Keratinocyte (primary cell): ENCODE measurements around the gene CTNNA3.

Source experiments
- EZH2 ChIP-seq: IDR thresholded peaks from one replicate; pipeline ENCODE4 v1.6.1; 2012; ENCODE audit warnings: inconsistent platforms, mild to moderate bottlenecking, low read length, moderate library complexity
- TF ChIP-seq, protein P1 (sequence below), 3 experiments: IDR thresholded peaks in 1 of 3; conservative IDR thresholded peaks in 1 of 3; optimal IDR thresholded peaks in 1 of 3; 2 replicates in 2 of 3; 3 replicates in 1 of 3; pipeline versions ENCODE3 to v1.5.1; 2011; ENCODE audit warnings: low read length in 3 of 3, mild to moderate bottlenecking in 3 of 3, moderate library complexity in 2 of 3, control low read depth in 1 of 3, inconsistent platforms in 1 of 3; ENCODE audit not compliant: insufficient read depth in 2 of 3; ENCODE audit errors: extremely low read depth in 1 of 3

DNA sequence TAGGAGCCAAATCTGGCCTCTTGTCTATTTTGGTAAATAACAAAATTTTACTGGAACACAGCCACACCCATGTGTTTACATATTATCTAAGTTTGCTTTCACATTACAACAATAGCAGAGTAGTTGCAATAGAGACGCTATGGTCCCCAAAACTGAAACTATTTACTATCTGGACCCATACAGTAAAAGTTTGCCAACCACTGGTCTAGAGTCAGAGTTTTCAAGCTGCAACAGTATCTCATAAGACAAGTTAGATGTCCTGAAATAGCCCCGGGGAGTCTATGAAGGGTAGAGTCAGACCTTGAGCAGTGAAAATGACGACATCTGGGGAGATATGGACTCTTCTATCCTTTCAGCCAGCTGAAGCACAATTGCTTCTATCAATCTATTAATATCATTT is 74.2 kb downstream of the CTNNA3 start:
- TF ChIP-seq, protein P1, sequence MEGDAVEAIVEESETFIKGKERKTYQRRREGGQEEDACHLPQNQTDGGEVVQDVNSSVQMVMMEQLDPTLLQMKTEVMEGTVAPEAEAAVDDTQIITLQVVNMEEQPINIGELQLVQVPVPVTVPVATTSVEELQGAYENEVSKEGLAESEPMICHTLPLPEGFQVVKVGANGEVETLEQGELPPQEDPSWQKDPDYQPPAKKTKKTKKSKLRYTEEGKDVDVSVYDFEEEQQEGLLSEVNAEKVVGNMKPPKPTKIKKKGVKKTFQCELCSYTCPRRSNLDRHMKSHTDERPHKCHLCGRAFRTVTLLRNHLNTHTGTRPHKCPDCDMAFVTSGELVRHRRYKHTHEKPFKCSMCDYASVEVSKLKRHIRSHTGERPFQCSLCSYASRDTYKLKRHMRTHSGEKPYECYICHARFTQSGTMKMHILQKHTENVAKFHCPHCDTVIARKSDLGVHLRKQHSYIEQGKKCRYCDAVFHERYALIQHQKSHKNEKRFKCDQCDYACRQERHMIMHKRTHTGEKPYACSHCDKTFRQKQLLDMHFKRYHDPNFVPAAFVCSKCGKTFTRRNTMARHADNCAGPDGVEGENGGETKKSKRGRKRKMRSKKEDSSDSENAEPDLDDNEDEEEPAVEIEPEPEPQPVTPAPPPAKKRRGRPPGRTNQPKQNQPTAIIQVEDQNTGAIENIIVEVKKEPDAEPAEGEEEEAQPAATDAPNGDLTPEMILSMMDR (optimal IDR thresholded peaks at IDR 0.05 in 1 of 3, IDR thresholded peaks at IDR 0.05 in 1 of 3, conservative IDR thresholded peaks at IDR 0.05 in 1 of 3; ENCODE audit: extremely low read depth in 1 of 3, insufficient read depth in 2 of 3, low read length in 3 of 3): no peak
- TF ChIP-seq EZH2: no peak
